GM21737 (cell line): ENCODE measurements around the gene CLEC1B.
"Not testable (repeated sequence)": the region's sequence is repeated elsewhere in the genome, so short reads cannot be mapped to it uniquely, and the experiment has no call there.

Experiments used
- ATAC-seq: cut with Tn5 transposase; IDR thresholded peaks from one replicate; pipeline ENCODE4 v1.9.1; 2021; ENCODE audit warnings: mild to moderate bottlenecking, moderate library complexity; ENCODE audit not compliant: unreplicated experiment

CLEC1B gene

GRCh38 chr12:9975614-9976013 lies 23.3 kb downstream of the CLEC1B start:
- no peak for ATAC-seq

GRCh38 chr12:9974731-9975130 lies 24.2 kb downstream of the CLEC1B start:
- not testable (repeated sequence) for ATAC-seq

GRCh38 chr12:9973949-9974348 lies 25.0 kb downstream of the CLEC1B start:
- no peak for ATAC-seq

DNA sequence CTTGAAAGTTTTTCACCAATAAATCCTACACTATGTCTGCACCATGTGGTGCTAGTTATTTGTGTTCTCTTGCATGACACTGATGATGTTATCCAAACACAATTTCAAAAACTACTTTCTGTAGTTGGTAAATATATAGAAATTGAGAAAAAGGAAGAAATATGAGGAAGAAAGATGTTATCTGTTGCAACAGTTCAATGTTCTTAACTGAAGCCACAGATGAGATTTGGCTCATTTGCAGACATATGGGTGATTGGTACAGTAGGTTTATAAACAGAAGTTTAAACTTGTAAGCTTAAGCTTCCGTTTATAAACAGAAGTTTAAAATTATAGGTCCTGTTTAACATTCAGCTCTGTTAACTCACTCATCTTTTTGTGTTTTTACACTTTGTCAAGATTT lies 27.7 kb downstream of the CLEC1B start, which contains the start of gene CLEC12A:
CLEC12A (plus strand) TSS at position 229 of the 400 bp plus-strand sequence. CDS start 188 bp downstream, outside the sequence.
- ATAC-seq: no peak

DNA sequence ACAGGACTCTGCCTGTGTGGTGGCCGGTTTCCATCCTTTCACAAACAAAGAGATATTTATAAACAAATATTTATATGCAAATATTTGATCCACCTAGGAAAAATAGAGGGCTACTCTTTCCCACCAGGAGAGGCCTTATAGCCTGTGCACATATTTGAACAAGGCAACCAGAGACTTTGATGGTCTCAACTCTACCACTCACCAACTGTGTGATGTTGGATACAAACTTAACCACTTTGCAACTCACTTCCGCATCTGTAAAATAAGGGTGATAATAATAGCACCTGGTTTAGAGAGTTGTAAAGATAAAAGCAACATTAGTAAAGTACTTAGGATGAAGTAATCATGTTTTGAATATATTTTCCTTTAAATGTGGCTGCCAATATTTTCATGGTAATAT lies 29.2 kb downstream of the CLEC1B start:
- no peak for ATAC-seq

GRCh38 chr12:9961901-9962300 lies 37.0 kb downstream of the CLEC1B start:
- ATAC-seq: no peak

DNA sequence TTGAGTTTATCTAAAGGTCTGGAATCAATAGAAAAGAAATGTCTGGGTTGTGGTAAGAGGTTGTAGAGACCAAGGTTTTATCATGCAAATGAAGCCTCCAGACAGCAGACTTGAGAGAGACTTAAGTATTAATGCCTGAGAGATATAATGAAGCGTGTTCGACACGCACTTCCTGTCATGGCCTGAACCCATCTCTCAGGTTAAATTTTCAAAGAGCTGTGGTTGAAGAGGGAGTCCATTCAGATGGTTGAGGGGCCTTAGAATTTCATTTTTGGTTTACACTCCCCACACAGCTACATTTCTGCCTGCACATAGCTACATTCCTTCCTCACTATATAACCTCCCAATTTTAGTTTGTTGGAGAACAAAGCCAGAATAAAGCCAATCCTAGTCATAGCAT lies 37.8 kb downstream of the CLEC1B start:
- no peak for ATAC-seq

DNA sequence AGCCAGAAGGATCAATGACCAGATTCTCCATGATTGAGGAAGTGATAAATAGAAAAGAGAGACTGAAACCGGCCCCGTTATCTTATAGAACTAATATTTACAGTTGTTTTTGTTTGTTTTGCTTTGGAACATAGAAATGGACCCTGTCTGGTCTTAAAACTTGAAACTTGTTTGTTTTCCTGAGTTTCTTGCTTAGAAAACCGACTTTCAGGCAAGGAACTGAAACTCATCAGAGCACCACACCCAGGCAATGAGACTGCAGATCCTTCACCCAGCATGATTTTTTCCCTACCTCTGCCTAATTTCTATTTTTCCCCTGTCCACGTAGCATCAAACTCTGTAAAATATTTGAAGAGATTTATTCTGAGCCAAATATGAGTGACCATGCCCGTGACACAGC lies 38.3 kb downstream of the CLEC1B start:
- no peak for ATAC-seq

DNA sequence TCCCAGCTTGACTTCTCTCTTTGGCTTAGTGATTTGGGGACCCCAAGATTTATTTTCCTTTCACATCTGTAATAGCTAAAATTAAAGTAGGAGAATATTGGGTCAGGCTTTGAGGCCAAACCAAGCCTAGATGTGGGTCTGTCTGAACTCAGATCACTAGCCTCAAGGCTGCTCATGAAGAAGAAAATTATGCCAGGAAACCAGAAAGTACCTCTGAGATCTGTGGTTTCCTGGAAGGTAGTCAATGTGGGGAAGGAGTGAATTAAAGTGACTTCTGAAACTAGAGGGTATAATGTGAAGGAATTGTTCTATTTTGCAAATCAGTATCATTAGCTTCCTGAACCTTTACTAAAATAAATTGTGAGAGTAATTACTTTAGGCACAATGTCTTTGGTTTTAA lies 41.1 kb downstream of the CLEC1B start:
- ATAC-seq: no peak

DNA sequence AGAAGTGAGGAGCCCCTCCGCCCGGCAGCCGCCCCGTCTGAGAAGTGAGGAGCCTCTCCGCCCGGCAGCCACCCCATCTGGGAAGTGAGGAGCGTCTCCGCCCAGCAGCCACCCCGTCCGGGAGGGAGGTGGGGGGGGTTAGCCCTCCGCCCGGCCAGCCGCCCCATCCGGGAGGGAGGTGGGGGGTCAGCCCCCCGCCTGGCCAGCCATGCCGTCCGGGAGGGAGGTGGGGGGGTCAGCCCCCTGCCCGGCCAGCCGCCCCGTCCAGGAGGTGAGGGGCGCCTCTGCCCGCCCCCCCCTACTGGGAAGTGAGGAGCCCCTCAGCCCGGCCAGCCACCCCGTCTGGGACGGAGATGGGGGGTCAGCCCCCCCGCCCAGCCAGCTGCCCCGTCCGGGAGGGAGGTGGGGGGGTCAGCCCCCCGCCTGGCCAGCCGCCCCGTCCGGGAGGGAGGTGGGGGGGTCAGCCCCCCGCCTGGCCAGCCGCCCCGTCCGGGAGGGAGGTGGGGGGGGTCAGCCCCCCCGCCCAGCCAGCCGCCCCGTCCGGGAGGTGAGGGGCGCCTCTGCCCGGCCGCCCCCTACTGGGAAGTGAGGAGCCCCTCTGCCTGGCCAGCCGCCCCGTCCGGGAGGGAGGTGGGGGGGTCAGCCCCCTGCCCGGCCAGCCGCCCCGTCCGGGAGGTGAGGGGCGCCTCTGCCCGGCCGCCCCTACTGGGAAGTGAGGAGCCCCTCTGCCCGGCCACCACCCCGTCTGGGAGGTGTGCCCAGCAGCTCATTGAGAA lies 45.8 kb downstream of the CLEC1B start:
- ATAC-seq: not testable (repeated sequence)

GRCh38 chr12:9951026-9951675 lies 47.8 kb downstream of the CLEC1B start:
- peak; percentile 43 for ATAC-seq

- ATAC-seq: peak; percentile 87
Observed at GRCh38 chr12:9948606-9949296, 50.2 kb downstream of the CLEC1B start.

GRCh38 chr12:9947674-9948073 lies 51.2 kb downstream of the CLEC1B start:
- ATAC-seq: no peak

DNA sequence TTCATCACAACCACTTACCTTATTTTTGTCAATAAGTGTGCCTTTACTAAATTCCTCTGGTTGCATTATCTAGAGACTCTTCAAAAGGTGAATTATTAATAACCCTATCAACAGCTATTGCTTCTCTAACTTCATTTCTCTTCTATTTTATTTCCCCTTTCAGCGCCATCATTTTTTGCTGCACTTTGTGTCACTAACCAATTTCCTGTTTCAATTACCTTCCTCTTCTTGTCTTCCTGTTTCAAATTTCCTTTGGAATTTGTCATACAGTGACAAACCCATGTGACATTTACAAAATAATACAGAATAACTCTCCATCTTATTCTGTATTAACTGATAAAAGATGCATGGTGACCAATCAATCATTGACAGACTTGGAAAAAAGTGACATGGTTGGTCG lies 54.5 kb downstream of the CLEC1B start:
- ATAC-seq: no peak

DNA sequence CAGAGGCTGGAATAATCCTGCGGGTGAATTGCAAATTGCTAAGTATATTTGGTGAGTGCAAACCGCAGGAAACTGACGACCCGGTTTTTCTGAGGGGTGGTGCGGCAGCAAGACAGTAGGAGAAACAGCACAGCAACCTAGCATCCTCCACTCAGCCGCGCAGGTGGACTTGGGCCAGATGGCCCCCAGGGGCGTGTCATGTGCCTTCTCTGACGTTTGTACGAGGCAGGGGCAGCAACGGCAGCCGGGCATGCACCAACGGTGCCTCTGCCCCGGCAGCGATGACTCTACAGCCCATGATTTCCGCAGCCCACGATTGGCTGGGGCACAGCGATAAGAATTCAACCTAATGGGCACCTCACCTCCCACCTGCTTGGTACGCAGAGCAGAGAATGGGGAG lies 55.7 kb downstream of the CLEC1B start:
- ATAC-seq: no peak
